ENCODE data around the gene B3GNT2.
"Not testable (repeated sequence)": the region's sequence is repeated elsewhere in the genome, so short reads cannot be mapped to it uniquely, and the experiment has no call there.

The B3GNT2 gene, protein sequence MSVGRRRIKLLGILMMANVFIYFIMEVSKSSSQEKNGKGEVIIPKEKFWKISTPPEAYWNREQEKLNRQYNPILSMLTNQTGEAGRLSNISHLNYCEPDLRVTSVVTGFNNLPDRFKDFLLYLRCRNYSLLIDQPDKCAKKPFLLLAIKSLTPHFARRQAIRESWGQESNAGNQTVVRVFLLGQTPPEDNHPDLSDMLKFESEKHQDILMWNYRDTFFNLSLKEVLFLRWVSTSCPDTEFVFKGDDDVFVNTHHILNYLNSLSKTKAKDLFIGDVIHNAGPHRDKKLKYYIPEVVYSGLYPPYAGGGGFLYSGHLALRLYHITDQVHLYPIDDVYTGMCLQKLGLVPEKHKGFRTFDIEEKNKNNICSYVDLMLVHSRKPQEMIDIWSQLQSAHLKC

DNA sequence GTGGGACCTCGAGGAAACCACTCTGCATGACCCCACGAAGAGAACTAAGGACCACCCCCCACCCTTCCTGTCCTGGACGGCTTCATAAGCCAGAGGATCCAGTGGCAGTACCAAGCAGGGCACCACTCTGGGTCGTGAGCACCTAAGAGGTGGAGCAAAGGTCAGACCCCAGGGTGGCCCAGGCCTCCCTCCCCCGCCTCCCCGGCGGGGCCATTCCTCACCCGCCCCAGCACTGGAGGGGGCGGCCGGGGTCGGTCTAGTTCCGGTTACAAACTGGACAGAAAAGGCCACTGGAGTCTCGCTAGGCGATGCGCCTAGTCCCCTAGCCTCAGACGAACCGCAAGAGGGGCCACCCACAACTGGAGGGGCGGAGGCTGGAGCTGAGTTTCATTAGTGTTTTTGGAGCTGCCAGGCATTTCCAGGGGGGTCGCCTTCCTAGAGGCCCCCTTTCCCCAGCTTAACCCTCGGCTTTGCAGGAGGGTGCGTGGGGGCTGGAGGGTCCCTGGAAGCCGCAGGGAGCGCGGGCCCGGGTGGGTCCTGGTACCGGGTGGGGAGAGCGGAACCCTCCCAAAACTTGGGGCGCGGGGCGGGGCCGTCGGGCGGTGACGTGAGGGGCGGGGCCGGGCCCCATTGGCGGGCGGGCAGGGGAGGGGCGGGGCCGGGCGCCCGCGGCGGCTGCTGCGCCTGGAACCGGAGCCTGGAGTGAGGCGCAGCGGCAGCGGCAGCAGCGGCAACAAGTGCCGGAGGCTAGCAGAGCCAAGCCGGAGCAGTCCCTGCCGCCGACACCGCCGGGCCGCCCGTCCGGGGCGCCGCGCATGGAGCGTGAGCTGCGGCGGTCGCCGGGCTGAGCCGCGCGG lies at the start of gene B3GNT2:
B3GNT2 (plus strand) TSS at position 695 of the 857 bp plus-strand sequence. CDS start 26,106 bp downstream, outside the sequence.
- no peak for DNase-seq (ENCODE audit: low read depth, low spot score)

DNA sequence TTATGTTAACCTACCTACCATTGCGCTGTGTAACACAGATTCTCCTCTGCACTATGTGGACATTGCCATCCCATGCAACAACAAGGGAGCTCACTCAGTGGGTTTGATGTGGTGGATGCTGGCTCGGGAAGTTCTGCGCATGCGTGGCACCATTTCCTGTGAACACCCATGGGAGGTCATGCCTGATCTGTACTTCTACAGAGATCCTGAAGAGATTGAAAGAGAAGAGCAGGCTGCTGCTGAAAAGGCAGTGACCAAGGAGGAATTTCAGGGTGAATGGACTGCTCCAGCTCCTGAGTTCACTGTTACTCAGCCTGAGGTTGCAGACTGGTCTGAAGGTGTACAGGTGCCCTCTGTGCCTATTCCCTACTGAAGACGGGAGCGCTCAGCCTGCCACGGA lies 49.1 kb upstream of the B3GNT2 start:
- not testable (repeated sequence) for DNase-seq (ENCODE audit: low read depth, low spot score)

DNA sequence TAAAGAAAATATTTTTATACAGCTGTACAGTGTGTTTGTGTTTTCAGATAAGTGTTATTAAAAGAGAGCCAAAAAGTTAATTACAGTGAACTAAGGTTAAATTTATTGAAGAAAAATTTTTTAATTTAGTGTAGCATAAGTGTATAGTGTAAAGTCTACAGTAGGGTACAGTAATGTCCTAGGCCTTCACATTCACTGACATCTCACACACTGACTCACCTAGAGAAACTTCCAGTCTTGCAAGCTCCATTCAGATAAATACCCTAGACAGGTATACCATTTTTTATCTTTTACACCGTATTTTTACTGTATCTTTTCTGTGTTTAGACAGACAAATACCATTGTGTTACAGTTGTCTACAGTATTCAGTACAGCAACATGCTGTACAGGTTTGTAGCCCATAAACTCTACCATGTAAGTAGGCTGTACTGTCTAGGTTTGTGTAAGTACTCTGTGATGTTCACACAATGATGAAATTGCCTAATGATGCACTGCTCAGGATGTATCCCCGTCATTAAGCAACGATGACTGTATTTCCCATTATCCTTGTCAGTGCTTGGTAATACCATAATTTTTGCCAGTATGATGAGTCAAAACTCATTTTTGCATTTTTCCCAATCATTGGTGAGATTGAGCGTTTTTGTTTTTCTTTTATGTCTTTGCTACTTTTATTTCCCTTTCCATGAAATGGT lies 48.2 kb upstream of the B3GNT2 start:
- no peak for DNase-seq (ENCODE audit: low read depth, low spot score)

DNA sequence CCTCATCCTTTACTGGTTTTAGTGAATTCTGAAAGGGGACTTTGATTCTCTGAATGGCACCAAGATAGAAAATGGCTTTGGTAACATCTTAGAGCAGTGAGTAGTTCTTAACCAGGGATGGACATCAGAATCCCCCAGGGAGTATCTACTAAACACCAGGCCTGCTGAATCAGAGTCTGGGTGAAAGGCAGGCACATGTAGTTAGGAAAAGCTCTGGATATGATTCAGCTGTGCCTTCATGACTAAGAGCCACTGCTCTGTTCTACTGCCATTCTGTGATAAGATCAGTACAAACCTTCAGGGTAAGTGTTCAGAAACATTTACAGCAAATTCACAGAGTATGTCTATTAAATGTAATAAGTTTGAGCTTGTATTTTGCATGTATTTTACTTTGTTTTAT lies 46.2 kb upstream of the B3GNT2 start:
- peak; percentile 31 for DNase-seq (ENCODE audit: low read depth, low spot score)

DNA sequence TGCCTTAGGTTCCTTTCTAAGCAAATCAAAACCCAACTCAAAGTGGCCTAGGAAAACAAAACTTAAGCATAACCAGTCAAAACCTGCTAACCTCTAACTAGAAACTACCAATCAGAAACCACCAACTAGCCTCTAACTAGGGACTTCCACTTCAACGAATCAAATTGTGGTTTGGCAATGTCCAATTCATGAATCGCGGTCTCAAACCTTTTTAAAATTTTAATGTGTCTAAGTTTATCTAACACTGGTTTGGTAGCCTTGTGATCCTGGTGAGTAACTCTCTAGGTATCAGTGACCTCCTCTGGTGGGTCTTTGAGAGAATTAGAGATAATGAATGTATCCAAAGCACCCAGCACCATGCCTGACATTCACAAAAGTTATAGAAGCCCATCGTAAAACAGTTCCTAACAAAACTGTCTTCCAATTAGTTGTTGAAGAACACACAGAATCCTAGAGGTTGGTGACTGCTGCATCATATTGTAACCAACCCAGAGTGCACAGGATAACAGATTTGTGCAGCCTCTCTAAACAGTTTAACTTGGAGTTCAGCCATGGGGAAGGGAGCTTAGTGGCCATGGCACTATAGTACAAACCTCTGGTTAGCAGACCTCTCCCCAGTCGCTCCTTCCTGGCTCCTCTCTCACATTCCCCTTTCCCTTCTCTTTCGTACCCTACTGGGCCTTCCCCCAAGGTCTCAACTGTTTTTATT lies 45.2 kb upstream of the B3GNT2 start:
- DNase-seq (ENCODE audit: low read depth, low spot score): no peak

DNA sequence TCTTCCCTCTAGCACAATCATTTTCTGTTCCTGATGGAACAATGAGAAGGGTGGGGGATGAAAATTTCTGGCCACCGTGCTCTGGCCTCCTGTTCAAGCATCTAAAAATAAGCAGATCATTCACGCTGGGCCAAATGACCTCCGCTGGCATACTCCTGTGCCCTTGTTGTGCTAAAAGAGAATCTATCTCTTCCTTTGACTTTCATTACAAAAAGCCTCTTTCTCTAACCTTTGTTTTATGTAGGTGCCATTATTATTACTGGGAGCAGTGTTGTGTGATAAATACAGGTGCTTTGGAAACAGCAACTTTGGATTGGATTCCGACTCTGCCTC lies 44.6 kb upstream of the B3GNT2 start:
- DNase-seq (ENCODE audit: low read depth, low spot score): no peak

DNA sequence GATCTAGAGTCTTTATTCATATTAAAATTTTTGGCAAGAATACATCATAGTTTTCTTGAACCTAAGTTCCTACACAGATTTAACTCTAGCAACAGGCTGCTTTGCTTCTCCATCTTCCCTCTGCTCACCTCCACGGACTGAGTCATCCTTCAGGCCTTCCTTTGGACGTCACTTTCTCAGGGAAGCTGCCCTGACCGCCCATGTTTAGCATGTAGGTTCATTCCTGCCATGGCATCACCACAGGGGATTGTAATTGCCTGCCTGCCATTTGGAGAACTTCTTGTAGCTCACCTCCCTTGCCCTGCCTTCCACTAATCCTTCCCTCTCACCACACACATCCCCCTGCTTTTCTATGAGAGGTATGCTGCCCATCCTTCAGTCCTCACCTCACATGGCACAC lies 43.9 kb upstream of the B3GNT2 start:
- no peak for DNase-seq (ENCODE audit: low read depth, low spot score)

DNA sequence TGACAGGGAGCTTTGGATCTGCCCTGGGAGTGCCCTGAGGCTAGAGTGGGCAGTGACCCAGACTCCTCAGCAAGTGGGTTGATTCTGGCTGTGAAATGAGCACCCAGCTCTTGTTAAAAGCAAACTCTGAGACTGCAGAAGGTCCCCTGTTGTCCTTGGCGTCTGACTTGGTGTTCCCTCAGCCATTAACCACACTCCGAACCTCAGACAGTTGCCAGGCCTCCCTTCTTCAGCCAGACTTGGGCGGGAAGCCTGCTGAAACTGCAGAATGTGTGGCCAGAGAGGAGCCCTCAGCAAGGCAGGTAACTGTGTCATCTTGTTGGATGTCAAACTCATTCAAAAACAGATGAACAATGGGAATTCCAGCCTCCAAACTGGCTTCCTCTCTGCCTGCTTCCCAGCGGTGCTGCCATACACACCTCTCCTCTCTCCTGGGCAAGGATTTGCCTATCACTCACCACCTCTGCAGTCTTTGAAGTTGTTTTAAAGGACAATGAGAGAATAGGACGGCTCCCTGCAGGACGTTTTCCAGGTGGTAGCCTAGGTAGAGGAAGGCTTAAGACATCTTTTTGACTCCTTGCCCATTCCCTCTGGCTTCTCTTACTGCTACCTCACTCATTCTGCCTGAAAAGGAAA lies 38.9 kb upstream of the B3GNT2 start:
- DNase-seq (ENCODE audit: low read depth, low spot score): no peak

DNA sequence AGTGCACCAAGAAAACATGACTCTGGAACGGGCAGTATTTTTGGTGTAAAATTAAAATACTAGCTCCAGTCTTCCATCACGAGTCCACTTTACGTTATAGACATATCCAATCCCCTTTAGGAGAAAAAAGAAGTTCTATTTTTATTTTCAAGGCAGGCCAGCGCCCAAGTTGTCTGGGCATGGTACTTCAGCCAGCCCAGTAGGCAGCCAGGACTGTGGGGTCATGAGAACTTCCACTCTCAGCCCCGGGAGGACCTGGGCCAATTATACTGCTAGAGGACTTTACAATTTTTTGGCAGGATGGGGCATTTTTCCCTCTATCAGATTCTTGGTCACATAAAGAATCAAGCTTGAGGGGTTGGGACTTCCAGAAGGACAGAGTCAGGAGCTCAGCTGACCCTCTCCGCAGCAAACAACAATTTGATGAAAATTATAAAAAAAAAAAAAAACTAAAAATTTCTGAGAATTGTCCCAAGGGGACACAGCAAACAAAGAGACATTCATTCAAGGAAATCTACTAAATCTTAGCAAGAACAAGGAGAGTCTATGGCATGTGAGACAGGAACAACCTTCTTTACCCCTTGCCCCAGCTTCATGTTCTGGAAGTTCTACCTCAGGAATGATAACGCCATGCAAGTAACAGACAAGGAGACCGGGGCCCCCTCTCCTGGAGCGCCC lies 37.3 kb upstream of the B3GNT2 start:
- no peak for DNase-seq (ENCODE audit: low read depth, low spot score)

DNA sequence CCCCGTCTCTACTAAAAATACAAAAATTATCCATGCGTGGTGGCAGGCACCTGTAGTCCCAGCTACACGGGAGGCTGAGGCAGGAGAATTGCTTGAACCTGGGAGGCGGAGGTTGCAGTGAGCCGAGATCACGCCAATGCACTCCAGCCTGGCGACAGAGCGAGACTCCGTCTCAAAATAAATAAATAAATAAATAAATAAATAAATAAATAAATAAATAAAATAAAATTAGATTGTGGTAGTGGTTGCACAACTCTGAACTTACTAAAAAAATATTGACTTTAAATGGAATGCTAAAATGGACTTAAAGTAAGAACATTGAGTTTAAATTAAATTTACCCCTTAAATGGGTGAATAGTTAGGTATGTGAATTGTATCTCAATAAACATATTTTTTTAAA lies 35.2 kb upstream of the B3GNT2 start:
- not testable (repeated sequence) for DNase-seq (ENCODE audit: low read depth, low spot score)

DNA sequence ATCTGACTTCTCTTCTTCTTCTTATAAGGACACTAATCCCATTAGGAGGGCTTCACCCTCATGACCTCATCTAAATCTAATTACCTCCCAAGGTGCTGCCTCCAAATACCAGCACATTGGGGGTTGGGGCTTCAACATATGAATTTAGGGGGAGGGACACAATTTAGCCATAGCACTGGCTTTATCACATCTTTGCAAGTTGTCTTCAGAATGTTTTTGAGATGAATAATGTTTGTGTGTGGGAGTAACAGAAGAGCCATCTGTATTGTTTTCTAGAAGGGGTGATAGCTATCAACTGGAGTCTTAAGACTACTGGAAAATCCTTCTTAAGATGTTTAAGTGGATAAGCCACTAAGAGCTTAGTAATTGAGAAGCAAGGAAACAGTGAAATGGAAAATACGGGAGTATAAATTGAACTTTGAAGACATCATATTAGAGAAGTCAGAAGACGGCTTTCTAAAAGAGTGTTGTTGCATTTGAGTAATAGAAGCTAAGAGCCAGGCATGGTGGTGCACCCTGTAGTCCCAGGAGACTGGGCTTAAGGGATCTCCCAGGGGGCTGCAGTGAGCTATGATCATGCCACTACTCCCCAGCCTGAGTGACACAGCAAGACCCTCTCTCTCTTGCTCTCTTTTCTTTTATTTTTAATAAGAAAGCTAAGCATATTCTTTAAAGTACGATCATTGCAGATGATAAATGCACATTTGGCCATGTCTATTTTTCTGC lies 32.6 kb upstream of the B3GNT2 start:
- no peak for DNase-seq (ENCODE audit: low read depth, low spot score)

DNA sequence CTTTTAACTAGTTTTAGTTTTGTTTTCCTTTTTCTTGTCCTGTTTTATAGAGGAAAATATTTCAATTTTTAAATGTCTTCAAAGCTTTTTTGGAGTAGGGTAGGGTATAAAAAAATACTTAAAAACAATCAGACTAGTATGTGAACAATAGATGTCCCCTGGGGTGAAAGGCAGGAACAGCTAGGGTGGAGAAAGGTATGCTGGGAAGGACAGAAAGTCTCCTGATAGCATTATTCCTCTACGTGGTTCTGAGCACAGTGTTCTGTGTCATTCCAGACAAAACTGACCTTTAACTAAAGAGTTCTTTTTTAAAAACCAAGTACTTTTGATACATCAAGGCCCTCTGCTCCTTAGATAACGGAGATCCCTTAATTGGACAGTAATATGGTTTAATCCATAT lies 32.1 kb upstream of the B3GNT2 start:
- DNase-seq (ENCODE audit: low read depth, low spot score): no peak

DNA sequence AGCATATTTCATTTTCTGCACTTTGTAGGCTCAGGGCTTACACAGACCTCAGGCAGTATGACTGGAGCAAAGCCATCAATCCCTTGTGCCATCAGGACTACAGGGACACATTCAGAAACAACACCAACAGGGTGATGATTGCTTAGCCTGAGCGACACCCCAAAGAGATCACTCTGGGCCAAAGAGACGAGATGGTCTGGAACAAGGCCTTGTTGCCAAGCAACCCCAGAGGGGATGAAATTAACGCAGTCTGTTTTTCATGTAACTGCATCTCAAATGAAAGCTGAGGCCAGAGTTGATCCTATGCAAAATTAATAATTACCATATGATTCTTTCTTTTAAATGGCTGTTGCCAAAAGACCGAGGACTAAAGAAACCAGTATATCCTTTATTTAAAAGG lies 20.2 kb upstream of the B3GNT2 start:
- DNase-seq (ENCODE audit: low read depth, low spot score): no peak

DNA sequence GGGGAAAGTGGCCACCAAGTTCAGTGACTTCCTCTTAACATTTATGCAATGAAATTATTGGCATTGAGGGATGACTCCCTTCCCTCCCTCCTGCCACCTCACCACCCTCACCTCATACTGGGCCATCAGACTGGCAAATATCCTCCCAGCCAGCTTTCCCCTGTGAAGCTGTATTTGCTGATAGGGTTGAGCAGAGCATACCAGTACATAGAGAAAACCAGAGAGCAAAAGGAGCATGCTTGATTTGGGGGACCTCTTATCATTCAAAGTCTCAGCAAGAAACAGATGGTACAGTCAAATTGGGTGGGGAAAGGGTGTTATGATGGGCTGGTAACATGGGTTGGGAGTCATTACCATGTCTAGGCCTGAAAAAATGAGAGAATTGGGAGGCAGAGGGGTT lies 19.1 kb upstream of the B3GNT2 start:
- DNase-seq (ENCODE audit: low read depth, low spot score): no peak

DNA sequence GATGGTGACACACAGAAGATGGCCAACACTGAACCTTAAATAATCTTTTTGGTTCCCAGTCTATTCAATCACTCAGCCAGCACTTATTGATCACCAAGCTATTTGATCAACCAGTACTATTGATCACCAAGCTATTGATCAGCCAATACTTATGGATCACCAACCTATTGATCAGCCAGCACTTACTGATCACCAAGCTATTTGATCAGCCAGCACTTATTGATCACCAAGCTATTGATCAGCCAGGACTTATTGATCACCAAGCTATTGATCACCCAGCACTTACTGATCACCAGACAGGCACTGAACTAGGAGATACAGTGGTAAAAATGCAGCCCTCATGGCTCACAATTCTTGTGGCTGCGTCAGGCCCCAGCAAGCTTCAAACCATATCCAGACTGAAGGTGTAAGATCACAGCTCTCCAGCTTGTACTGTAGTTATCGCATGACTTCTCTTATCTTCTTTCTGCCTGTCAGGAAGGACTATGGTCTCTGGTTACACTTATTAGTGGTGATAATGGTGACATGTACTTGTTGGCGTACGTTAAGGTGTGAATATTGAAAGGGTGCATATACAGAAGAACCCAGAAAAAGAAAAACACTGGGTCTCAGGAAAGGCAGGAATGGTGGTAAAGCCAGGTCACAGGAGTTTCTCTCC lies 18.4 kb upstream of the B3GNT2 start:
- DNase-seq (ENCODE audit: low read depth, low spot score): no peak

DNA sequence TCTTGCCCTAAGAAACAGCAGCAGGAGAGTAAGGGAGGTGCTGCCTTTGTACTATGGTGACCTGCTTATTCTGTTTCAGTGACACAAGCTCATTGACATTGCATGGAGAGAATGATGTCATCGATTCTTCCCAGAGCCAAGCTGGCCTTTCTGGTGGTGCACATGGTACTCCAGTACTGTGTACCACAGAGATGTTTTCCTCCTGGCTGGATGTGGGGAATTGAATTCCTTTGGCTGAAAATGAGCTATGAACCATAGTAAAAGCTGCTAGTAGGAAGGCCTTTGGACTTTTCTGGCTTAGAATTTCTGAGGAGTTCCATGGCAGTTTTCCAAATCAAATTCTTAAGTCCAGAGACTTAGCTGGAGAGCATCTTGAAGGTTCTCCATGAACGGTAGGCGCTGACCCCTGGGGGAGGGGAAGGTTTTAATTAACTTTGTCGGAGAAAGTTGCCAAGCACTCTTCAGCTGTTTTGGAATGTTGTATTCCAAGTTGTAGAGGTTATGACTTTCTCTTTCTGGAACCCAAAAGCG lies 17.1 kb upstream of the B3GNT2 start:
- DNase-seq (ENCODE audit: low read depth, low spot score): no peak

DNA sequence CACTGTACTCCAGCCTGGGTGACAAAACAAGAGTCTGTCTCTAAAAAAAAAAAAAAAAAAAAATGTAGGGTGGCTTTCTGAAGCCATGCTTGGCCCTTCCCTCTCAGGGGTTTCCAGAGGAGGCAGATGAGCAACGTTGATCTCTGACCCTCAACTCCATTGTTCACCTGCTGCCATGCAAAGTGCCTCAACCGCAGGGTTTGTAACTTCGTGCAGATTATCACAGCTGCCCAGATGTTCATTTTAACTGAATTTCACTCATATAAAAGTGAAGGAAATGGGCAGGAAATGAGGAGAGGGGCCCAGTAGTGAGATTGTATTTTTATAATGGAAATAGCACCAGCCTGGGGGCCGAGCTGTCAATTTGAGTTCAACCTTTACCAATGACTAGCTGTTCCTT lies 14.9 kb upstream of the B3GNT2 start:
- no peak for DNase-seq (ENCODE audit: low read depth, low spot score)

DNA sequence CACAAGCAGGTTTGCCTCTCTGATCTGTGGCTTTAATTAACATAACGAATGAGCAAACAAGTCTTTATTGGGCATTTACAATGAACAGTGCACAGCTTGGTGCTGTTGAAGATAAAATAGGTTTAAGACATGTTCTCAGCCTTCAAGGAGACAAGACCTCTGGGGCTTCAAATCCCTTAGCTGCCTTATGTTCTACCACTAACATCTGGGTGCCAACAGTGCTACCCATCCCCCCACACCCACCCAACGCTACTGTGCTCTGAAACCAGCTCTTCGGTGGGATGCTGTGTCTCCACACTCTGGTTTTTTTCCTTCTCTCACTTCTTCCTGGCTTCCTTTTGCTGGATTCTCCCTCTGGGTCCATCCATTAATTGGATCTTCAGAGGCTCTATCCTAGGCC lies 14.1 kb upstream of the B3GNT2 start:
- no peak for DNase-seq (ENCODE audit: low read depth, low spot score)

DNA sequence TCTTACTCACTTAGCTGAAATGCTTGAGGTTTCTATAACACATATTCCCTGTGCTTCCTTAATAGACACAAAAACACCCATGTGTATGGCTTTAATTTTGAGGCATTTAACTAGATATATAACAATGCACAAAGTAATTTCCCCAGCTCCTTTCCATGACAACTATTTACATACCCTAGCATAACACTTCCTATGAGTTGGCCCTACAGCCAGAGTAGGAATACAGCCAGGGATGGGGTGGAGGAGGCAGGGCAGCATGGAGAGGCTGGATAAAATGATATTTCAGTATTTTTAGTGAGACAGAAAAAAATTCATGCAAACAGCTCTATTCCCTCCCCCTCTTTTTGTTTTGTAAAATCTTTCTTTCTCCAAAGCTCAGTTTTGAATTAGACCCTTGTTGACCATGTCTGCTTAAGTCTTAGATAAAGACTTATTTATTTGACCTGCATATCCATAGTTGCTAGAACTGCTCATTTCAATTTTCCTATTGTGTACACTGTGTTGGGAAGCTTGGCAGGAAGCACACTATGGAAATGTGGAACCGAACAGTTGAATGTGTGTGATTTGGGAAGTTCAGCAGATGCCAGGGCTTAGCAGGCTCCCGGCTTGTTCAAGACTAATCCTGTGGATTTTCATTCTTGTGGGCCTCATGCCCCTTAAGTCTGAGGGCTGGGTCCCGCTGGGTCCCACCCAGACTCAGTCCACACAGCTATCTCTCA lies 11.2 kb upstream of the B3GNT2 start:
- no peak for DNase-seq (ENCODE audit: low read depth, low spot score)
